ENCODE data around the gene POM121L2.
A peak's percentile ranks its signal among the peaks of the same experiment; 100 is the strongest.

POM121L2 gene

DNA sequence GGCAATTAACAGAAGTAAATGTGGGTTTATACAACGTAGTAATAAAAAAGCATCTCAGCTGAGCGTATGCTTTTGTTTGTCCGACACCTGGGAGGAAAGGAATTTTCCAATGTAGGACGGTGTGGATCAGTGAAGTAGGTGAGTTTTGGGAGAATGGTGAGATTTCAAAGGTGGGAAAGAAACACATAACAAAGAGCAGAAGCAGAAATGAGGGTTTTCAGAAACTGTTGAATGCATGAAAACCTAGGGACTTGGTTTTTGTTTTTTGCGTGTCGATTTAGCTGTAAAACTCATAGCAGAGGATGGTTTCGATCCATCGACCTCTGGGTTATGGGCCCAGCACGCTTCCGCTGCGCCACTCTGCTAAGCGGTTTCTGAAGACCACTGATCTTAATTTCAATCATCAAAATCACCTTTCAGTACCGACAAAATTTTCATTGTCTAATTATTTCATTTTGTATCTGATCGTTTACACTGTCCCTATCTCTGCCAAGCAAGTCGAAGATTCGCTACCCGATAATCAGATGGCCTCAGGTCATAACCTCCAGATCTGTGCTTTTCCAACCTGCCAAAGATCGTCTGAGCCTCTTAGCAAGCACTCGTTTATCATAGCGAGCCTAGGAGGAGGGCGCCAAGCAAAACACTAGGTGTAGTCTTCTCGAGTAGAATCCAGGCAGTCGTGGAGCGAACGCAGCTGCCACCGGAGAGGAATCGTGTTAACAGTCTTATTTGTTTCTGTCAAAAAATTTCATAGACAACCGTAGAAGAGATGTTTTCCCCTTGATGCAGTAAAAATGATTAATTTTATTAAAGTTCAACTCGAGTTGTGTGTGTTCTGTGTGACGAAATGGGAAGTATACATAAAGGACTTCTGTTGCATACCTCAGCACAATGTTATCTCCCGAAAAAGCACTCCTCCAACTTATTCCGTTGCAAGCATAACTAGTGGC, 20.9 kb upstream of the POM121L2 start:
- Histone ChIP-seq H3K9me2 (ENCODE audit: low read depth, low read length) (no peaks in the 10 kb centered on the region), H3K9ac (ENCODE audit: low read length) (peak overlapping the region; percentile 49), H3K36me3 (ENCODE audit: insufficient read depth, low read length) (no peaks in the 10 kb centered on the region; the same call in 1 of the 2 replicates), H3K79me2 (ENCODE audit: insufficient read depth, low read length) (no peaks in the 10 kb centered on the region), H2AFZ (ENCODE audit: low read length) (0 out of 2 replicates have a peak overlapping the region, but pooled peaks have one; percentile 9), H3K4me3 (ENCODE audit: low read depth, low read length, poor library complexity, severe bottlenecking) (peak overlapping the region; percentile 65), H3K27me3 (ENCODE audit: insufficient read depth, low read length) (no peaks in the 10 kb centered on the region), H4K20me1 (ENCODE audit: insufficient read depth, low read length) (no peaks in the 10 kb centered on the region), H3F3A (ENCODE audit: insufficient read depth, low read length) (no peaks in the 10 kb centered on the region), H3K27ac (ENCODE audit: low read depth, low read length, poor library complexity, severe bottlenecking) (no peak overlapping the region), H3K4me1 (ENCODE audit: insufficient read depth, low read length, severe bottlenecking) (peaks cover 7% of the 10 kb centered on the region), H3K9me3 (ENCODE audit: low read length) (no peaks in the 10 kb centered on the region), H3K4me2 (ENCODE audit: low read length) (peak overlapping the region; percentile 70)
- TF ChIP-seq EZH2 (IDR thresholded peaks at IDR 0.05; ENCODE audit: borderline replicate concordance, low read length) = no peak

DNA sequence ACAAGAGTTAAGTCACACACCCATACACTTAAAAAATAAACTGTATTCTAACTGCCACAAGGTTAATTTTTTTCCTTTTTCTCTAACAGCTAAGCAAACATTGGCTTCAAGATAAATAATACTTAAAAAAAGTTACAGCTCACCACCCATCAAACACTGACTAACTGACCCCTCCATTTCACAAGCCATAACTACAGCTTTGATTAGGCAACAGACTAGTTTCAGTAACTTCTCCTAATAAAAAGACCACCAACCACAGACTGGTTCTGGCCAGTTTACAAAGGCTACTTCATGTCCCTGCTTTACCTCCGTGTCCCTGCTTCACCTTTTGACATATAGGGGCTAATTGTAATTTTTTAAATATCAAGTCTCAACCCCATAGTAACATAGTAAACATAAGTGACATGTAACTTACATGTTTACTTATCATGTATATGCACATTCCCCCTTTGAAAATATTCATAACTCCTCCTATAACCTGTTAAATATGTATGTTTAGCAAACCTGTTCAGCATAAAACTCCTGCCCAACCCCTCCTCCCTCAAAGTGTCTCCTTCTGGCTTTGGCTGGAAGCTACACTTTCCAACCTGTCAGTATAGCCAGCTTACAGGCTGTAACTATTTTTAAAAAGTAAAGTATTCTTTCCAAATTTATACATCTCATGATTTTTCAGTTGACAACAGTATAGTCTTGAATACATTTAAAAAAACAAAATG, 15.1 kb upstream of the POM121L2 start:
- Histone ChIP-seq H2AFZ (ENCODE audit: low read length) (no peak overlapping the region), H3K9me3 (ENCODE audit: low read length) (no peaks in the 10 kb centered on the region), H3F3A (ENCODE audit: insufficient read depth, low read length) (no peaks in the 10 kb centered on the region), H3K9ac (ENCODE audit: low read length) (no peak overlapping the region), H3K9me2 (ENCODE audit: low read depth, low read length) (no peaks in the 10 kb centered on the region), H3K36me3 (ENCODE audit: insufficient read depth, low read length) (no peaks in the 10 kb centered on the region), H3K79me2 (ENCODE audit: insufficient read depth, low read length) (no peaks in the 10 kb centered on the region), H3K4me1 (ENCODE audit: insufficient read depth, low read length, severe bottlenecking) (no peaks in the 10 kb centered on the region), H3K4me3 (ENCODE audit: low read depth, low read length, poor library complexity, severe bottlenecking) (no peak overlapping the region), H3K27ac (ENCODE audit: low read depth, low read length, poor library complexity, severe bottlenecking) (no peak overlapping the region), H3K4me2 (ENCODE audit: low read length) (no peak overlapping the region), H4K20me1 (ENCODE audit: insufficient read depth, low read length) (no peaks in the 10 kb centered on the region), H3K27me3 (ENCODE audit: insufficient read depth, low read length) (no peaks in the 10 kb centered on the region)
- TF ChIP-seq, protein P1, sequence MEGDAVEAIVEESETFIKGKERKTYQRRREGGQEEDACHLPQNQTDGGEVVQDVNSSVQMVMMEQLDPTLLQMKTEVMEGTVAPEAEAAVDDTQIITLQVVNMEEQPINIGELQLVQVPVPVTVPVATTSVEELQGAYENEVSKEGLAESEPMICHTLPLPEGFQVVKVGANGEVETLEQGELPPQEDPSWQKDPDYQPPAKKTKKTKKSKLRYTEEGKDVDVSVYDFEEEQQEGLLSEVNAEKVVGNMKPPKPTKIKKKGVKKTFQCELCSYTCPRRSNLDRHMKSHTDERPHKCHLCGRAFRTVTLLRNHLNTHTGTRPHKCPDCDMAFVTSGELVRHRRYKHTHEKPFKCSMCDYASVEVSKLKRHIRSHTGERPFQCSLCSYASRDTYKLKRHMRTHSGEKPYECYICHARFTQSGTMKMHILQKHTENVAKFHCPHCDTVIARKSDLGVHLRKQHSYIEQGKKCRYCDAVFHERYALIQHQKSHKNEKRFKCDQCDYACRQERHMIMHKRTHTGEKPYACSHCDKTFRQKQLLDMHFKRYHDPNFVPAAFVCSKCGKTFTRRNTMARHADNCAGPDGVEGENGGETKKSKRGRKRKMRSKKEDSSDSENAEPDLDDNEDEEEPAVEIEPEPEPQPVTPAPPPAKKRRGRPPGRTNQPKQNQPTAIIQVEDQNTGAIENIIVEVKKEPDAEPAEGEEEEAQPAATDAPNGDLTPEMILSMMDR (IDR thresholded peaks at IDR 0.05; ENCODE audit: low read length) = no peak
- TF ChIP-seq EZH2 (IDR thresholded peaks at IDR 0.05; ENCODE audit: borderline replicate concordance, low read length) = no peak

DNA sequence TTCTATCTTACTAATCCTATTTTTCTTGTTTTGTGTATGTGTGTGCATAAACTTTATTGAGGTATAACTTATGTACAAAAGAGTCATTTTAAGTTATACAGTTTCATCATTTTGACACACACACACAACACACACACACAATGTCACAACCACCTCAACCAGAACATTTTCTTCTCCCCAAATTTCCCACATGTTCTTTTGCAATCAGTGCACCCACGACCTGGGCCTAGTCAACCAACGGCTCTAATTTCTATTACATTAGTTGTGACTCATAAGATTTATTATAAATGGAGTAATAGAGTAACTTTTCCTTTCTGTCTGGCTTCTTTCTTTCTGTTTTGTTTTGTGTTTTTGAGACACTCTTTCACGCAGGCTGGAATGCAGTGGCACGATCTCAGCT, 9.8 kb upstream of the POM121L2 start:
- H3K36me3 ChIP-seq (ENCODE audit: insufficient read depth, low read length) = no peaks in the 10 kb centered on the region
- no peaks in the 10 kb centered on the region for H3K4me1 ChIP-seq (ENCODE audit: insufficient read depth, low read length, severe bottlenecking)
- H3F3A ChIP-seq (ENCODE audit: insufficient read depth, low read length) = no peaks in the 10 kb centered on the region
- H2AFZ ChIP-seq (ENCODE audit: low read length) = no peak overlapping the region
- no peak for TF ChIP-seq EZH2 (IDR thresholded peaks at IDR 0.05; ENCODE audit: borderline replicate concordance, low read length)
- TF ChIP-seq, protein P1 (IDR thresholded peaks at IDR 0.05; ENCODE audit: low read length) = no peak
- H3K79me2 ChIP-seq (ENCODE audit: insufficient read depth, low read length) = no peaks in the 10 kb centered on the region
- H3K4me3 ChIP-seq (ENCODE audit: low read depth, low read length, poor library complexity, severe bottlenecking) = no peak overlapping the region
- no peaks in the 10 kb centered on the region for H3K9me2 ChIP-seq (ENCODE audit: low read depth, low read length)
- H3K9me3 ChIP-seq (ENCODE audit: low read length) = no peaks in the 10 kb centered on the region
- H4K20me1 ChIP-seq (ENCODE audit: insufficient read depth, low read length) = no peaks in the 10 kb centered on the region
- H3K9ac ChIP-seq (ENCODE audit: low read length) = no peak overlapping the region
- H3K27me3 ChIP-seq (ENCODE audit: insufficient read depth, low read length) = no peaks in the 10 kb centered on the region
- no peak overlapping the region for H3K27ac ChIP-seq (ENCODE audit: low read depth, low read length, poor library complexity, severe bottlenecking)
- no peak overlapping the region for H3K4me2 ChIP-seq (ENCODE audit: low read length)

Measured in OCI-LY1 (cell line).